ENCODE data around the gene EXOC6B.
"Not testable (repeated sequence)": the region's sequence is repeated elsewhere in the genome, so short reads cannot be mapped to it uniquely, and the experiment has no call there.

Gene EXOC6B

DNA sequence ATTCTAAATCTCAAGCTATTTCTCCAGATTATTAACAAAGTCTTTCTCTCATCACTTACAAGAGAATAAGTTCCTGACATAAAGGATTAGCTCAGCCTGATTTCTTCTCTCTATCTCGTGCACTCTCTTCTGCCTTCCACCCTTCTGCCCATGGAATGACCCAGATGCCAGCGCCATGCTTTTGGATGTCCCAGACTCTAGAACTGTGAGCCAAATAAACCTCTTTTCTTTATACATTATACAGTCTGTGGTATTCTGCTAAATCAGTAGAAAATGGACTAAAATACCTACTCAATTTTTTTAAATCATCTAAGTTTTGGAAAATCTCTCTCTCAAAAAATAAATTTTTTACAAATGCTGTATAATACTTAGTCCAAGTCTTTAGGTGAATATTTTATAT, 218.6 kb downstream of the EXOC6B start:
- no peak overlapping the region for H3K27ac ChIP-seq
- TF ChIP-seq, protein P1, sequence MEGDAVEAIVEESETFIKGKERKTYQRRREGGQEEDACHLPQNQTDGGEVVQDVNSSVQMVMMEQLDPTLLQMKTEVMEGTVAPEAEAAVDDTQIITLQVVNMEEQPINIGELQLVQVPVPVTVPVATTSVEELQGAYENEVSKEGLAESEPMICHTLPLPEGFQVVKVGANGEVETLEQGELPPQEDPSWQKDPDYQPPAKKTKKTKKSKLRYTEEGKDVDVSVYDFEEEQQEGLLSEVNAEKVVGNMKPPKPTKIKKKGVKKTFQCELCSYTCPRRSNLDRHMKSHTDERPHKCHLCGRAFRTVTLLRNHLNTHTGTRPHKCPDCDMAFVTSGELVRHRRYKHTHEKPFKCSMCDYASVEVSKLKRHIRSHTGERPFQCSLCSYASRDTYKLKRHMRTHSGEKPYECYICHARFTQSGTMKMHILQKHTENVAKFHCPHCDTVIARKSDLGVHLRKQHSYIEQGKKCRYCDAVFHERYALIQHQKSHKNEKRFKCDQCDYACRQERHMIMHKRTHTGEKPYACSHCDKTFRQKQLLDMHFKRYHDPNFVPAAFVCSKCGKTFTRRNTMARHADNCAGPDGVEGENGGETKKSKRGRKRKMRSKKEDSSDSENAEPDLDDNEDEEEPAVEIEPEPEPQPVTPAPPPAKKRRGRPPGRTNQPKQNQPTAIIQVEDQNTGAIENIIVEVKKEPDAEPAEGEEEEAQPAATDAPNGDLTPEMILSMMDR (conservative IDR thresholded peaks at IDR 0.05): no peak

DNA sequence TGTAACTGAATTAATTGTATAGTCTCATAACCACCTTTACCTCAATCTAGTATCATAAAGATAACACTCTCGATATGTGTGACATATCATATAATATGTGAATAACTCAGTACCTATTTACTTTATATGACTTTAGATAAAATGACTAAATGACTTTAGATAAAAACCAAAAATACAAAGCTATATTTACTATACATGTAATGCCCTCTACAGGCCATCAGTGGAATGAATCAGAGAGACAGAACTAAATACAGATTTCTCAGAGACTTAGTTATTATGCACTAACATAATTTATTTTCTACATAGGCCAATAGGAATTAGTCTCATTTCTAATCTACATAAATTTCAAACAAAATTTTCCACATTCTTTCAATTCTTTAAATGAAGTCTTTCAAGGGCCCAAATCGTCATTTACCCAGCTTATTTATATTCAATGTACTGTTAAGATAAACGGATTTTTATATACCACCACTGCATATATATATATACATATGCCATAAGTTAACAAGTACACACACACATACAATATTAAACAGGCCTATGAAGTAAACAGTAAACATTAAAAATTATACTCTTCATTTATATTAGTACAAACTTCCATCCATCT, 219.9 kb downstream of the EXOC6B start:
- H3K27ac ChIP-seq: no peak overlapping the region
- TF ChIP-seq, protein P1 (conservative IDR thresholded peaks at IDR 0.05): peak; percentile 81

DNA sequence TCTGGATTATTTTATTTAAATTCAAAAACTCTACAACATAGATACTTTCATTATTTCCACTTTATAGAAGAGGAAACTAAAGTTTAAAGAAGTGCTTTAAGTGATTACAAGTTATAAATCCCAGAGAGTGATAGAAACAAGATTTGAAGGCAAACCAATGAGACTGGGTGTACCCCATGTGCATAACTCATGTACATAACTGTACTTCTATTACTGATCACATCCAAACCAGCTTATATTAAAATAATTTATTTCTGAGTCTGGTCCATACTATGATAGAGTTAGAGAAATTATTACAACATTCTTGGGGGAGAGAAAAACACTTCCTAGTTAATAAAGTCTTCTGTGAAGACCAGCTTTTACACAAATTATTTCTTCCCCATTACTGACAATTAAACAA, 221.4 kb downstream of the EXOC6B start:
- TF ChIP-seq, protein P1 (conservative IDR thresholded peaks at IDR 0.05): no peak

DNA sequence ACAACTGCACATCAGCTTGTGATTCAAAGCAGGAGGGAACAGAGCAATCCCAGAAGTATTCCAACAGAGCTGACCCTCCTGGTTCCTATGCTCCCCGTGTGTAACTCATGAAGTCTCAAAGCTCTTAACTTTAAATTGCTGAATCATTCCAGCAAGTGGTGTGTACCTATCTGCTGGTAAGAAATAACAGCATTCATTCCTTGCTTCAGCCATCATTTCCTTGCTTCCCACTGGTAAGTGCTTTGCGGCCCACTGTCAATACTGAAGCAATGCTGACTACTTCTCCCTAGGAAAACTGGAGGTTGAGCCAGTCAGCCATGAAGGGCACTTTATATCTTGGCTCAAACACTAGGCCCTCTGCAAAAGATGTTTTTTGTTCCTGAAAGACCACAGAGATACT, 222.4 kb downstream of the EXOC6B start:
- H3K27ac ChIP-seq: no peak overlapping the region
- TF ChIP-seq, protein P1 (conservative IDR thresholded peaks at IDR 0.05): no peak

More for the DNA sequence above, 221.4 kb downstream of the EXOC6B start:
- H3K27ac ChIP-seq: no peak overlapping the region

DNA sequence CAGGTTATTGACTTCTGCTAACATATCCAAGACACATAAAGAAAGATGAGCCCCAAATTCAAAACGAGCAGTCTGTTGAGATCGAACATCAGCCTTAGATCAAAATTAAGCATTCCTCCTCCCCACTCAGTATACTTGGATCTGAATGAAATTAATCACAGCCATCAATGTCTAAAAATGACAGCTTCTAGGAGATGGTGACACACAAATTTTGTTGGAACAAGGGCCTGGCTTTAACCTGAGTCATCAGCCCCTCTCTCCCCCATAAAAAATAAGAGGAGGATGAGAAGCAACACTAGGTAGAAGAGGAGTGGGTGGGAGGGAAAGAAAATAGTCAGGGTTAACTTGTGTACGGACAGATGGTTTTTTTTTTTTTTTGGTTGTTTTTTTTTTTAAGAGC, 223.1 kb downstream of the EXOC6B start:
- H3K27ac ChIP-seq: no peak overlapping the region
- TF ChIP-seq, protein P1 (conservative IDR thresholded peaks at IDR 0.05): no peak

DNA sequence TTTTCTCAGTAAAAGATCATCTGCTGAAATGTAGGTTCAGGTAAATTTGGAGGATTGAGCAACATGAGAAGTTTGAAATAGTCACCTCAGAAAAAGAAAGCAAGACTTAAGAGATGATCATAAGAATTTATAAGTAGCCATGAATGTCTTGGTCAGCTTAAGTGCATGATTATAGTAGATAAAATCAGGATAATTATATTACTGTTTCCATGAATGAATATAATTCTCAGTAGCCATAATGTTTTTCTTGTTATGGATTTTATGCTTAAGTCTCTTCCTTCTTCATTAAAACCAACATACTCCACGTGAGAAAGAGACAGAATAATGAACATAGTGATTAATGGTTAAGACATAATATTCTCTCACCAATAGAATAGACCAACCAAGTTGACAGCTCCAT, 223.7 kb downstream of the EXOC6B start:
- TF ChIP-seq, protein P1 (conservative IDR thresholded peaks at IDR 0.05): no peak
- no peak overlapping the region for H3K27ac ChIP-seq

DNA sequence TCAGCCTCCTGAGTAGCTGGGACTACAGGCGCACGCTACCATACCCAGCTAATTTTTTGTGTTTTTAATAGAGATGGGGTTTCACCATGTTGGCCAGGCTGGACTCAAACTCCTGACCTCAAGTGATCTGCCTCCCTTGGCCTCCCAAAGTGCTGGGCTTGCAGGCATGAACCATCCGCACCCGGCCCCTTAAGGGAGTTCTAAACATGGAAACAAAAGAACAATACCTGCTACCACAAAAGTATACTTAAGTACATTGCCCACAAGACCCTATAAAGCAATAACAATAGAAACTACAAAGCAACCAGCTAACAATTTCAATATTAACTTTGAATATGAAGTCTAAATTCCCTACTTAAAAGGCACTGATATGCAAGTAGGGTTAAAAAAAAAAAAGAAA, 242.0 kb downstream of the EXOC6B start:
- not testable (repeated sequence) for H3K27ac ChIP-seq

DNA sequence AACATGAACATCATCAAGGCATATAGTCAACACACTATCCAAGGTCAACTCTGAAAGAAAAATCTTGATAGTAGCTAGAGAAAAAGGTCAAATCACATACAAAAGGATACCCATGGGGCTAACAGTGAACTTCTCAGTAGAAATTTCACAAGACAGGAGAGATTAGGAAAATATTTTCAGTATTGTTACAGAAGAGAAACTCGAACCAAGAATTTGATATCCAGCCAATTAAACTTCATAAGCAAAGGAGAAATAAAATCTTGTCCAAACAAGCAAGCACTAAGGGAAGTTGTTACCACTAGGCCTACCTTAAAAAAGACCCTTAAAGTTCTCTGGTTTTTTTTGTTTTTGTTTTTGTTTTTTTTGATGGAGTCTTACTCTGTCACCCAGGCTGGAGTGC, 242.5 kb downstream of the EXOC6B start:
- TF ChIP-seq, protein P1 (conservative IDR thresholded peaks at IDR 0.05): no peak

More for the DNA sequence above, 242.5 kb downstream of the EXOC6B start:
- no peak overlapping the region for H3K27ac ChIP-seq

Data from VCaP (cell line).